NCI-H510A (cell line): Measurements from ENCODE around the gene C21orf58.
"Not testable (repeated sequence)": the region's sequence is repeated elsewhere in the genome, so short reads cannot be mapped to it uniquely, and the experiment has no call there.

Experiments
- DNase-seq: peaks from one replicate; lab custom pipeline; 2025; lab: John Stamatoyannopoulos, UW

The C21orf58 gene

DNA sequence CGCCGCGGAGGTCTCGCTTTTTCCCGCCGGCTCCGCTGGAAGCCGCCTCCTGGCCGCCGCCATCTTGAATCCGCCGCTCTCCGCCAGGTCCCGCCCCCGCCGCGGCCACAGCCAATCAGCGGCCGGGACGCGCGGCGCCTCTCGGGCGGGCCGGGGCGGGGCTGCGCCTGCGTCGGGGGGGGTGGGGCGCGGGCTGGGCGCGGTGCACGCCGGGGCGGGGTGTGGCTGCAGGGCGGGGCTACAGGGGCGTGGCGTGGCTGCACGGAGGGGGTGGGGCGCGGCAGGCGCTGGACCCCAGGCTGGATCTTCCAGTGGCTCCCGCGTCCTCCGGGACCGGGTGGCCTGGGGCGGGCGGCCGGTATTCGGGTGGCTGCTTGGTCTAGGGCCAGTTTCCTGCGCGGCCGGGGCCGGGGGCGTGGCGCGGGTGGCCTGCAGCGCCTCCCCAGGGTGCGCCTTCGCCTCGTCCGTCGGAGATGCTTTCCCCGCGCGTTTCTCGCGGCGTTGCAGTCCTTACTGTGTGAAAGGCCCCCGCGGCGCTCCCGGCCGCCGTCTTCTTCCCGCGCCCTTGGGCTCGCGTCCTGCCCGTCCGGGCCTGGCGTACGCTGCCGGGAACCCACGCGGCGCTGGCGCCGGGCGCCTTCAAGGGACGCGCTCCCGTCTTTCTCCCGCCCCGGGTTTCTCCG, 861 bp upstream of the C21orf58 start:
- peak; percentile 62 for DNase-seq

DNA sequence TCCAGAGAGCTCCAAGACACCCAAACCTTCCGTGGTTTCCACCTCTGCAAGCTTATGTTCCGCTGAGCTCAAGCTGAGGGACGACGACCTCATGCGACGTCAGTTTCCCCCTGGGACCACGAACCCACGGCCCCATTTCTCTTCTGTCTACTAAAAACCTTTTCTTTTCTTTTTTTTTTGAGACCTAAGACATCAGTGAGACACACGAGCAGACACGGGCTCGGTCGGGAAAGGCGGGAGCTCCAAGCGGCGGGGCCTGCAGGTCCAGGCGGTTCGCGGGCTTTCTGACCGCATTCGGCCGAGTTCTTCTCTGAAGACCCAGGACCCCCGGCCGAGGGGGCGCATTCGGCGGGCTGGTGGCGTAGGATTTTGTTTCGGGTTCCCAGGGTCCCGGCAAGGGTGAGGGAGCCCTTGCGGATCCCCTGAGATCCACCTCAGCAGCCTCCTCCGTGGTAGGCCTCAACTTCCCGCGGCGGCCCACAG, 402 bp downstream of the C21orf58 start:
- no peak for DNase-seq

DNA sequence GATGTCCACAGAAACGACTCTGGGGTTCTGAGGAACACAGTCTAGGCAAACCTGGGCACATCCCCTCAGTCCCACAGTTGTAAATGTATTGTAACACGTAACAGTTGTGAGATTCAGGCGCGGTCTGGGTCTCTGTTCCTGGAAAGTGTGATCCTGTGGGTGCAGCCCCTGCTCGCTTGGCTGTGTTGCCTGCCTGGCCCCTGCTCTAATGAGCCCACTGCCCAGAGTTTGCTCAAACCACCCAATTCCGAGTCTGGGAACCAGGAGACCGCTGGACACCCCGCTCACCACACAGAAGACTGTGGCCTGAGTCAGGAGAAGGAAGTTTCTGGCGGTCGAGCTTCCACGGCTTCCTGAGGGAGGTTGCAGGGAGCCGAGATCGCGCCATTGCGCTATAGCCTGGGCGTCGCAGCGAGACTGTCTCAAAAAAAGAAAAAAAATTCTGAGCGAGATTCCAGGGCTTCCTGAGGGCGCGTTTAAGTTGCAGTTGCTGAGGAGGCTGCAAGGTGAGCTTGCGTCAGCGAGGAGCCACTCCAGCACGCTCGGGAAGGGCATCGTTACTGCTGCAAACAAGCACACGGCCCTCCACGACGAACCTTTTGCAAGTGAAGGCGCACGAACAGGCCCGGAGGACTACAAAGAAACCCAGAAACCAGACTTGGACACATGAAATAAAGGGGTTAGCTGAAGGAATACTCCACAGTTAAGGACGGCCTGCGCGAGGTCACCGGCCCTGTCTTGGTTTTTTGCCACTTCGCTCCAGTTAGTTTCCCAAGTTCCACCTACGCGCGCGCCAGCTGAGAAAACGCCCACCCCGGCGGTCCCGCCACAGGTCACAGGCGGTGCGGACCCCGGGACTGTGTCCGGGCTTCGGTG, 1.1 kb downstream of the C21orf58 start:
- no peak for DNase-seq

DNA sequence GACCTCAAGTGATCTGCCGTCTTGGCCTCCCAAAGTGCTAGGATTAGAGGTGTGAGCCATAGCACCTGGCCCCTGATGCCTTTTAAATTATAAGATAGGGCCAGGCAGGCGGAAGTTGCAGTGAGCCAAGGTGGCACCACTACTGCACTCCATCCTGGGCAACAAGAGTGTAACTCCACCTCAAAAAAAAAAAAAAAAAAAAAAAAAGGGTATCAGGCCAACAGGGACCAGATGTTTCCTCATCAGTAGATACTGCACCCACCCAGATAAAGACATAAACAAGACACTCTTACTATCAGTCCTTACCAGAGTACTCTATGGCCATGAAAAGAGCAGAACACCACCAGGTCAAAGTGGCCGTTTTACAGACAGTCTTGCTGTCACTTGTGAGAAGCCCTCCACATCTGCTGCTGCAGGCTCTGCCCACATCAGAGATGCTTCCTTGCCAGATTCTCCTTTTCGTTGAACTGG, 3.3 kb downstream of the C21orf58 start:
- DNase-seq = no peak

DNA sequence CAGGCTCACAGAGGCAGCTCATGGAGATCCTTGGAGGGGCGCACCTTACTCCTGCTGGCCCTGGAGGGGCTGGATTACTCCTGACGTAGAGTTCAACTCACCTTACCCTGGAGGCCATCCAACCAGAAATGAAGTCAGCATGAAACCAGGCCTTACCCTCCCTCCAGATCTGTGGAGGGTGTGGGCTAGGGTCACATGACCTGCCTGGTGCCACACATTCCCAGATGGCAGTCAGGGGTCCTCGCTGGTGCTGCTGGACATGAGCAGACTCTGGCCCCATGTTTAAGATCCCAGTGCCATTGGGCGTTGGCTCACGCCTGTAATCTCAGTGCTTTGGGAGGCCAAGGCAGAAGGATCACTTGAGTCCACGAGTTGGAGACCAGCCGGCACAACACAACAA, 4.5 kb downstream of the C21orf58 start:
- no peak for DNase-seq

DNA sequence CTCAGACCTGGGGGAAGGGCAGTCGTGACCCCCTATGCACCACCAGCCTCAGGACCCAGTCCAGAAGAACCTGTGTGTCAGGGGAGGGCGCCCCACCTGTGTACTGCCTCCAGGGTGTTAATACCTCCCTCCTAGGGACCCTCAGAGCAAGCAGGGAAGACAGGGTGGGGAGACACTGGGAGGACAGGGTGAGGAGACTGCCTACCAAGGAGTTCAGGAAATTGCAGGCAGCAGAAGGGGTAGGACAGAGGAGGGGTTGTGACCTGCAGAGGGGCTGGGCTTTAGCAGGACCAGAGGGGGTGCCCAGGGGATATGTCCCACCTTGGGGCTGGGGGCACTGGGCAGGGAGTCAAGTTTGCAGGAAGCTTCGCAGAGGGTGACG, 5.2 kb downstream of the C21orf58 start:
- no peak for DNase-seq

DNA sequence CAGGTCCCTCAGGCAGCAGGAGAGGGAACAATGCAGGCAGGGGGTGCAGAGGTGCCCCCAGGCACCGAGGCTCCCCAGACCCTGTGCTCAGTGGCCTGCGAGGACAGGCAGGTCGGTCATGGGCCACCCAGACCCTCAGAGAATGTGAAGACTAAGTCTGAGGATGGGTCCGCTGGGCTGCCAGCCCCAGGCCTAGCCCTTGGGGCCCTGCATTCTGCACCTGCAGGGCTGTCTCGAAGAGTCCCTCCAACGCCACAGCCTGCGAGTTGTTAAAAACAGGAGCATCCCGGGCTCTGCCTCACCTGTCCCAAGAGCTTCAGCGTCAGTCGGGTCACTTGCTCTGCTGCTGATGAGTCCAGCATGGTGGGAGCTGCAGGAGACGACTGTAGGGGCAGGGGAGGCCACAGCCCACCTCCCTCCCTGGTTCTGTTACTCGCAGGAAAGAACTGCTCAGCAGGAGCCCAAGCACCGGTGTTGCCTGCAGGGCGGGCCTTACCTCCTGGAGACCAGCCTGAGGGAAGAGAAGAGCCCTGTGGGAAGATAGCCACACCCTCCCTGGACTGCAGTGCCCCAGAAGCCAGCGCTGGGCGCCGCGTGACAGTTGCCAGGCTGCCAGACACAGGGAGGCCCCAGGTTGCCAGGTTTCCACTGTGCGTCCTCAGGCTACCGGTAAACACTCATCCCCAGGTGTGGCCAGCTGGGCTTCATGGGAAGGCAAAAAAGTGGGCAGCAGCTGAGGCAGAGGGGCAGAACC, 5.8 kb downstream of the C21orf58 start:
- DNase-seq = peak; percentile 73

DNA sequence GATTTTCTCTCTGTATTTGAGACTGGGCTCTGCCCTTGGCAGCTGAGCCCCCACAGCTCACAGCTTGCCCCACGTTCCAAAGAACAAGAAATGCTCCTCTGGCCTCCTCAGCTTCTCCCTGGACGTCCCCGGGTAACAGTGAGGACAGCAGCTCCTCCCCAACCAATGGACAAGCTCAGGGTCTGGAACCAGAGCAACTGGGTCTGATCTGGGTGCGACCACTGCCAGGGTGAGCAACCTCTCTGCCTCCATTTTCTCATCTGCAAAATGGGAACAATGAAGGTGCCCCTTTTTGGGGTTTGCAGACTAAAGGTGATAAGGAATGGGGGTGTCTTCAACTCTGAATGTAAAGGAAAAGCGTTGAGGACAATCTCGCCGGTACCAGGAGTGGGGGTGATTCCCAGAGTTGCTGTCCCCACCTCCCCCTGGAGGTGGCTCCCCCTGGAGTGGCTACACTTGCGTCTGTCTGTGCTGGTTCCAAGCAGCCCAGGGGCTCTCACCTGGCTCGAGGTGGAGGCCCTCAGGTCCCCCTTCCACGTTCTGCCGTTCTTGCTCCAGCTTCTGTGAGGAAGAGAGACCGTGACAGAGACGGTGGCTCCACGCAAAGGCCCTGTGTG, 6.9 kb downstream of the C21orf58 start:
- no peak for DNase-seq

DNA sequence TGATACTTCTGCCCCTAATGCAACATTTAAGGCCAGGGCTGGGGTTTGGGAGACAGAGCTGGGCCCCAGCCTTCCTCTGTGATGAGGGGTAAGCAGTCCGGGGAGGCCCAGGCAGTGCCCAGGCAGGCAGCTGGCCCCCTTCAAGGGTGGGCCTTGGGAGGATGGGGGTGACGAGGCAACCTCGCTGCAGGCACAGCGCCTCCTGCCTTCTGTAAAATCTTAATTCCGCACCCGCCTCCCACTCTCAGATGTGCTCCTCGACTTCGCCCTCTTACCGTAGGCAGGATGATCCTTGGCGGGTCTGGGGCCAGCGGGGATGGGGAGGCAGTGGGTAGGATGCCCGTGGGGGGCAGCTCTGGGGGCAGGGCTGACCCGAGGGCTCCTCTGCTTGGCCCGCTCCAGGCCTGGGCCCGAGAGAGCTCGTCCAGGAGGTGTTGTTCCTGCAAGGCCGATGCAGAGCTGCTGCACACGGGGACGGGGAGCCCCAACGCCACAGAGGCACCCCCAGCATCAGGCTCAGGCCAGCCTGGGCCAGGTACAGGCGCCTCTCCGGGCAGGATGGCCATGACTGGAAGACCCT, 9.1 kb downstream of the C21orf58 start:
- DNase-seq = no peak

DNA sequence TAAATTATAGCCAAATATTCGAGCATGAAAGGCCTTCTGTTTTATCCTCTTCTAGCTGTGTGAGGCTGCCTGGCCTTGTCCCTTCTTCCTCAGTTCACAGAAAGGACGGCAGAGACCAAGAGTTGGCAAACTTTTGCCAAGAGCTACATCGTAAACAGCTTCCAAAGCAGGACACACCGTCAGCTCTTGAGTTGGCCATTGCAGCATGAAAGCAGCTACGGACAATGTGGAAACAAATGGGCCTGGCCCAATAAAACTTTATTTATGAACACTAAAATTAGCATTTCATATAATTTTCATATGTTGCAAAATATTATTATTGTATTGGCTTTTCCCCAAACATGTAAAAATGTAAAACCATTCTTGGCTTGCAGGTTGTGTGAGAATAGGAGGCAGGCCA, 10.7 kb downstream of the C21orf58 start:
- DNase-seq = no peak

DNA sequence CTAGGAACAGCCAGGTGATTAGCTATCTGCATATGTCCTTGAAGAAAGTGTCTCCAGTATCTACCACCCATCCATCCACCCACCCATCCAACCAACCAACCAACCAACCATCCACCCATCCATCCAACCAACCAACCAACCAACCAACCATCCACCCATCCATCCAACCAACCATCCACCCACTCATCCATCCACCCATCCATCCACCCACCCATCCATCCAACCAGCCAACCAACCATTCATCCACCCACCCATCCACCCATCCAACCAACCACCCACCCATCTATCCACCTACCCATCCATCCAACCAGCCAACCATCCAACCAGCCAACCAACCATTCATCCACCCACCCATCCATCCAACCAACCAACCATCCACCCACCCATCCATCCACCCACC, 12.1 kb downstream of the C21orf58 start:
- DNase-seq = no peak

DNA sequence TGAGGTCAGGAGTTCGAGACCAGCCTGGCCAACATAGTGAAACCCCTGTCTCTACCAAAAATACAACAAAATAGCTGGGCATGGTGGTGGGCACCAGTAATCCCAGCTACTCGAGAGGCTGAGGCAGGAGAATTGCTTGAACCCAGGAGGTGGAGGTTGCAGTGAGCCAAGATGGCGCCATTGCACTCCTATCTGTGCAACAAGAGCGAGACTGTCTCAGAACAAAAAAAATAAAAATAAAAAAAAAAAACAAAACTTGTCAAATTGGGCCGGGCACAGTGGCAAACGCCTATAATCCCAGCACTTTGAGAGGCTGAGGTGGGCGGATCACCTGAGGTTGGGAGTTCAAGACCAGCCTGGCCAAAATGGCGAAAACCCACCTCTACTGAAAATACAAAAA, 13.4 kb downstream of the C21orf58 start:
- not testable (repeated sequence) for DNase-seq

DNA sequence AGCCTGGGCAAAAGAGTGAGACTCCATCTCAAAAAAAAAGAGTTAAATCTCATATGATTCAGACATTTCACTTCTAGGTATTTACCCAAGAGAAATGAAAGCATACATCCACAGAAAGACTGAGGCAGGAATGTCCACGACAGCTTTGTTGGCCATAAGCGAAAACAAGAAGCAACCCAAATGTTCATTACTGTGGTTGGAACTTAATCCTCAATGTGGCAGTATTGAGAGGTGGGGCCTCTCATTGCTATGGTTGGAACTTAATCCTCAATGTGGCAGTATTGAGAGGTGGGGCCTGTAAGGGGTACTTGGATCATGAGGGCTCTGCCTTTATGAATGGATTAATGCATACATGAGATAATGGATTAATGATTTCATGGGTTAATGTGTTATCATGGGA, 15.2 kb downstream of the C21orf58 start:
- DNase-seq = no peak

DNA sequence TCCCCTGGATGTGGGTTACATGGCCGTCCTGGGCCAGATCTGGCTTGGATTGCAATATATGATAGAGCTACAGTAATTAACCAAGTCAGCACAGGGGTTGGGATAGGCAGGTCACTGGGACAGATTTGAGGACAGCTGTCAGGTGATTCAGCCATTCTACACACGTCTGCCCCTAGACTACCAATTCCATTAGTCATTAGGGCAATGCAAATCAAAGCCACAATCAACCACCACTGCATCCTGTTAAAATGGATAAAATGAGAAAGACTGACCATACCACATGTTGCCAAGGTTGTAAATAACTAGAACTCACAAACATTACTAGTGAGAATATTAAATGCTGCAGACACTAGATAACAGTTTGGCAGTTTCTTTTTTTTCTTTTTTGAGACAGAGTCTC, 16.0 kb downstream of the C21orf58 start:
- no peak for DNase-seq

DNA sequence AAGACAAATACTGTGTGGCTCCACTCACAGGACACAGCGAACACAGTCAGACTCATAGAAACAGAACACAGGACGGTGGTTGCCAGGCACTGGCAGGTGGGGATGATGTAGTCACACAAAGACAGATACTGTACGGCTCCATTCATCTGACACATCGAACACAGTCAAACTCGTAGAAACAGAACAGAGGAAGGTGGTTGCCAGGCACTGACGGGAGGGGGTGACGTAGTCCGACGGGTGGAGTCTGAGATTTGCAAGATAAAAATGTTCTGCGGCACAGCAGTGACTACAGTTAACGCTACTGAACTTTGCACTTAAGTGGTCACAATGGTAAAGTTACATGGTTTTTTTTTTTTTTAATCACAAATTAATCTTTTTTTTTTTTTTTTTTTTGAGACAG, 18.7 kb downstream of the C21orf58 start:
- DNase-seq = no peak

DNA sequence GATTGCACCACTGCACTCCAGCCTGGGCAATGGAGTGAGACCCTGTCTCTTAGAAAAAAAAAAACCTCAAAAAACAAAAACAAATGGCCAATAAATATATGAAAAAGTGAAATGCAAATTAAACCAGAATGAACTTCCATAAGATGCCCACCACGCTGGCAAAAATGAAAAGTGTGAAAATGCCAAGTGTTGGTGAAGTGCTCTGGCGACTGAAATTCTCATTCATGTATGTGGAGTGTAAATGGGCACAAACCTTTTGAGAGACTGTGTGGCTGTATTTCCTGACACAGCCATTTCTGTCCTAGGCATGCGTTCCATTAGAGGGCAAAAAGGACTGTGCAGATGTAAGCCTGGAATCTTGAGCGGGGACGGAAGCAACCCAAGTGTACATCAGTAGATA, 19.2 kb downstream of the C21orf58 start:
- DNase-seq = no peak

DNA sequence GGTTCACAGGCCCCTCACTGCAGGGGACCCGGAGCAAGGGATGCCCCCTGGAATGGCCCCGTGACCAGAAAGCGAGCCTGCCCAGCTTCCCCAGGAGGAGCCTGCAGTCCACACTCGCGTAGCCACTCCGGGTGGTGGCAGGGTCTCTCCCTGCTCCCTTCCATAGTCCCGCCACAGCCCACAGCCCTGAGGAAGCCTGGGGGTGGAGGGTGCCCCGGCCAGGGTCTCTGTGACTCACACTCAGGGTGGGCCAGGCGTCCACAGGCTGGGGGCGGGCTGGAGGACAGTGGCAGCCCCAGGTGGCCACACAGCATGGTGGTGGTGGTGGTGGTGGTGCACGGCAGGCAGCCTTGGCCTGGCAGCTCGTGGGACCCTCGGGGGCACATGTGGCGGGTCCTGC, 21.9 kb downstream of the C21orf58 start:
- DNase-seq = no peak

DNA sequence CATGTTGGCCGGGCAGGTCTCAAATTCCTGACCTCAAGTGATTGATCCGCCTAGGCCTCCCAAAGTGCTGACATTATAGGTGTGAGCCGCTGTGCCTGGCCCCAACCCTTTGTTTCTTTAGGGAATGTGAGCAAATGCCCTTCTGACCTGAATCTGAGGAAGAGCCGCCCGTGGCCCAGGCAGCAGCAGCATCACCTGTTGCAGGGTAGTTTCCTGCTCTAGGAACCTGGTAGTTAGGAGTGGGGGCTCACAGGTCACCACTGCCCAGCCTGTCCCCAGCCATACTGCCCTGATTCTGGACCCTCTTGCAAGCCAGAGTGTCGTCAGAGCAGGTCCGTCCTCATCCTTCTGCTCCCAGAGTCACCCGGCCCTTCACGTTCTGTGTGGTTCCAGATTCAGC, 24.5 kb downstream of the C21orf58 start:
- no peak for DNase-seq

DNA sequence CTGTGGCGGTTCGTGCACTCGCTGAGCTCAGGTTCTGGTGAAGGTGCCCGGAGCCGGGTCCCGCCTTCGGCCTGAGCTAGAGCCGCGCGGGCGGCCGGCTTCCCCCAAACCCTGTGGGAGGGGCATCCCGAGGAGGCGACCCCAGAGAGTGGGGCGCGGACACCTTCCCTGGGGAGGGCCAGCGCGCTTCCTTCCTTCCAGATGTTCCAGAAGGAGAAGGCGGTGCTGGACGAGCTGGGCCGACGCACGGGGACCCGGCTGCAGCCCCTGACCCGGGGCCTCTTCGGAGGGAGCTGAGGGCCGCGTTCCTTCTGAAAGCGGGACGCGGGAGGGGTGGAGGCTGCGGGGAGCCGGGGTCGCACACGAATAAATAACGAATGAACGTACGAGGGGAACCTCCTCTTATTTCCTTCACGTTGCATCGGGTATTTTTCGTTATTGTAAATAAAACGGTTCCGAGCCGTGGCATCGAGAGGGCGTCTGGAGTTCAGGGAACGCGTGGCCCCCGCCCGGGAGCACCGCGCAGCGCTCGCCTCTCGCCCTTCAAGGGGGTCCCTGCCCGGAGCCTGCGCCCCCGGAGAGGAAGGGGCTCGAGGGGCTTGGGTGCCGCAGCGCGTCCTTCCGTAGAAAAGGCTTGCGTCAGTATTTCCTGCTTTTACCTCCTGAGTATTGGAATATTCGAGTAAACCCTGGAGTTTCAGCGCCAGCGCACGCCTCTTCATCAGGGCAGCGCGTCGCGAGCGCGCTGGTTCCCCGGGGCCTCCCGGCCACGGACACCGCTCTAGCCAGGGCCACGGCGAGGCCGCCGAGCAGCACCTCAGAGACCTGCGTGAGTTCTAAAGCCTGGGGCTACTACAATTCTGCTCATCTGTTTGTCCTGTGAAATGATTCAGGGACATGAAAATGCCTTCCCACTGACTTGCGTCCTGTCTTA, 26.1 kb downstream of the C21orf58 start:
- no peak for DNase-seq

DNA sequence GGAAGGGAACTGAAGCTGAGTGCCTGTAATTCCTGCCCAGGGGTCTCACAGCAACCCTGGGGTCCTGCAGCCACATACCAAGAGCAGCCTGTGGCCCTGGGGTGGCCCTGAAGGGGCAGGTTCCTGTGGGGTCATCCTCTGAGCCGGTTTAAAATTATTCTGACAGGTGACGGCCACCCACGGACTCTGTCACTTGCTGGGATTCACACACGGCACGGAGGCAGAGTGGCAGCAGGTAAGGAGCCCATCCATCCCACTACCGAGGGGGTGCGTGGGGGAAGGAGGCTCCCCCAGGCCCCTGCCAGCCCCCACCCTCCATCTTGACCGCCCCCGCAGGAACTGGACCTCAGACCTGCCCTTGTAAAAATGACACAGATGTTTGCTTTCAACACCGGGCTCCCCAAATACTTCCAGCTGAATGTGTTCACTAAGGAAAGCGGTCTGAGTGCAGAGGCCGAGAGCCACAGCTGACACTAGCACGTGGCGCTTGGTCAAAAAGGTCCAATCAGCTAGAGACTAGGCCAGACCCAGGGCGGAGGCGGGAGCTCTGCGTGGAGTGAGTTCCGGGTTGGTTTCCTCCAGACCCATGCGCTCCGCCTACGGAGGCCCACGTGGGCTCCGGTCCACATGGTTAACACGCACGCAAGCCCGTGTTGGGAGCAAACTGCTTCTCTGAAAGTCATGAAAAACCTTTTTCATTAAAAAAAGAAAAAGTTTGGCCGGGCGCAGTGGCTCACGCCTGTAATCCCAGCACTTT, 27.5 kb downstream of the C21orf58 start:
- no peak for DNase-seq
